Stimulated activated CD4-positive, alpha-beta T cell treated with anti-CD3 and anti-CD28 coated beads, Interleukin-4, amount 100 ng/mL, for 4 hours (primary cell): Measurements from ENCODE around the gene TBL1X.

Experiments
- DNase-seq, 2 experiments: peaks; one replicate each; pipeline ENCODE4 v3.0.0-alpha.2; 2020

Gene TBL1X

DNA sequence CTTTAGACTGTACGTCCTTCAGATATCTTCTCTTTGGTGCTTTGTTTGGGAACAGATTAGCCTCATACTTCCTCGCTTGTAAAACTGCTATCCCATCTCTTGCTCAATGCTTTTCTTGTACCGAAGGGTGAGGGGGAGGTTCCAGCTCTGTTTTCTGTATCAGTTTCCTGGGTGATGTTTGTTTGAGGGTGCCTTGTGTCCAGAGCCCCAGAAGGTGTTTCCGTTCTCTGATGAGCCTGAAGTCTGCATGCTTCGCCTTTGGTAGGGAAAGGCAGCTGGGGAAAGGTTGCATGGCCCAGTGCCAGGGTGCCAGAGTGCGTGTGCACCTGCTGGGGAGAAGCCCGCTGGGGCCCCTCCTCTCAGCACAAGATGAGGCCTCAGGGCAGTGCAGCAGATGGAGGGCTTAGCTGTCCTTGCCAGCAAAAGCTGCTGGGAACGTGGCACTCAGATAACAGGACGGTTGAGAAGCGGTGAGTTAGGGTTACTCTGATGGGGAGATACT lies 73.7 kb downstream of the TBL1X start:
- no peak for DNase-seq

DNA sequence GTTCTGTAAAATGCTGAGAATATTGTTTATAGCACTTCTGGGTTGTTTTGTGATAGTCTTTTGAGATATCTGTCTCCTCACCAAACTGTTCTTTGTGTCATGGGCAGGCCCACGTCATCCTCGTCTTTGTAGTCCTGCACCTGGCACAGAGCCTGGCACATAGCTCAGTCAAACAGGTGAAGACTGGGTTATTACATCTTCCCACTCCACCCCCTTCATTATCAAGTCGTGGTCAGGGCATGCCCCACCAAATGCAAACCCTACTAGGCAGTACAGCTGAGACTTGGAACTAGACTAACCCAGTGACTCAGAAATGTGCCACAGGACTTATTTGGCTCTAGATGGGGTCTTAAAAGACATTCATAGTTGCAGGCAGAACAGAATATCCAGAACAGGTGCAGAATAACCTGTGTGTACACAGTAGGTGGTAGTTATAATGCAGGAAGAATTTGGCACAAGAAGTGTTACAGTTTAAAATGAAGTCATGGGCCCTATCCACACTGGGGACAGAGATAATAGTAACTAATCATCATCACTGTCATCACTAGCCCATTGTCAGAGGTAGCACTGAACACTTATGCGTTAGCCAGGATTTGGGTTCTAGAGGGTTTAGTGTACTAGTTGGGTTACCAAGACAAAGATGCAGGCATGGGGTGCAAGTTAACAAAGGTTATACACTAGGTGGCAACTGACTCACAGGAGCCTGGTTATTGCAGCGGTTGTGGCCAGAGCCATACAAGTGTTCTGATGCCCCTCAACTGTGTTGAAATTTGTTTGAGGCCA lies 74.9 kb downstream of the TBL1X start:
- peak in 1 of 2 experiments; percentile 3 for DNase-seq

DNA sequence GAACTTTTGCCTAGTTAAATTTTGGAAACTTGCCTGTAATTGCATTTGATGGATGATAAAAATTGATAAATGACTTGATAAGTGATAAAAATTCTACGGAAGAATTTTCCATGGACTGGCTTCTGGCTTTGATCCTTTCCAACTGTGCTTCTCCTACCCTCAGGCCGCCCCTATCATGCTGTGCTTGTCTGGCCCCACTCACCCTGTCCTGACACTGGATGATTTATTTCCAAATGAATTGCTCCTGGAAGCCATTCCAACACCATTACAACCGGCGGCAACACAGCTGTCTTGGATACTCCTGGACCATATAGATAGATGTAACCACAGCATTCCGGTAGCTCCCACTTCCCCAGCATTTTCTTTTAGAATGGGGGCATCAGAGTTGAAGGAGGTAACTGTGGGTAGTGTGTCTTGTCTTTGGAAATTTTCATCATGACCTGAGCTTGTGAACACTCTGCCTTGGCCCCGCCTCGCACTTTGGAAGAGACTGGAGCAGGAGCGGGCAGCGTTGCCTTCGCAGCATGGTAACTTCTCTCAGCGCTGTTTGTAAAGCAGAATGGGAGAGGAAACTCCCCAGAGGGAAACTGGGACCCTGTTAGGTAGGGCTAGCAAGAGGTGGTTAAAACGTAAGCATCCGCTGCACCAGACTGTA lies 77.4 kb downstream of the TBL1X start:
- no peak for DNase-seq

DNA sequence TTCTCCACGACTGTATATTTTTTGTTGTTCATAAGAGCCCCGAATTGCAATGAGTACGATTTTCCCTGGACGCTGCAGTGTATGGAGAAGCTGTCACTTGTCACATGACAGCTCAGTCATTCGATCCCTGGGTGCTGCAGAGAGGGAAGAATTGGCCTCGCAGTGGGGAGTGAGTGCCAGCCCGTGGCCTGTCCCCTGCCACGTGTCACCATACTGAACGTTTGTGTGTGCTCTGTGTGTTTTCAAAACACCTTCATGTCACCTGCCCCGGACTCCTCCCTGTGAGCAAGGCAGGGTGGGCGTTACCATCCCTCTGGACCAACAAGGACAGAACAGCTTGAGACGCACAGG lies 77.9 kb downstream of the TBL1X start:
- no peak for DNase-seq

DNA sequence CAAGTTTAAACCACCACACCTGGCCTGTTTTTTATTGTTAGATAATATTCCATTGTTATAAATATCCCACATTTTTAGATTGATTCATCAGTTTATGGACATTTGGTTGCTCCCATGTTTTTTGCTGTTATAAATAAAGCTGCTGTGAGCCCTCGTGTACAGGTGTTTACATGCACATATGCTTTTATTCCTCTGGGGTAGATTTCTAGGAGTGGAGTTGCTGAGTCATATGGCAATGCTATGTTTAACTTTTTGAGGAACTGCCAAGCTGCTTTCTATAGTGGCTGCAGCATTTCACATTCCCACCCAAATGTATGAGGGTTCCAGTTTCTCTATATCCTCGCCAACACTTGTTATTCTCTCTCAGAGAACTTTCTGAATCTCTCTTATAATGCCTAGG lies 90.5 kb downstream of the TBL1X start:
- no peak for DNase-seq

DNA sequence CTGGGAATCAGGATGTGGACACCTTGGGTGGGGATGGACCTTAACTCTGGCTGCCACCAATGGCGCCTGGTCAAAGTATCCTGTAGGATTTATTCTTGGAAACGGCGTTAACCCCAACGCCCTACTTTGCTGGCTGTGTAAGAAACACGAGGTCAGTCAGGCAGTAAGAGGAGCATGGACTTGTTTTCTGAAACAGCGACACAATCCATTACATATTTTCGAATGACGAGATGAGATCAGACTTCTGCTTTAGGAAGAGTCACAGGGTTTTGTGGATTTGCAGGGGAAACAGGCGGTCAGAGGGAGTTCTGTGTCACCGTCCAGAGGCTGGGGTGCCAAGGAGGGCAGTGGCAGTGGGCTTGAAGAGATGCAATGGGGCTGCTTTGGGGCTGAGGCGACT lies 92.2 kb downstream of the TBL1X start:
- DNase-seq, result no peak

DNA sequence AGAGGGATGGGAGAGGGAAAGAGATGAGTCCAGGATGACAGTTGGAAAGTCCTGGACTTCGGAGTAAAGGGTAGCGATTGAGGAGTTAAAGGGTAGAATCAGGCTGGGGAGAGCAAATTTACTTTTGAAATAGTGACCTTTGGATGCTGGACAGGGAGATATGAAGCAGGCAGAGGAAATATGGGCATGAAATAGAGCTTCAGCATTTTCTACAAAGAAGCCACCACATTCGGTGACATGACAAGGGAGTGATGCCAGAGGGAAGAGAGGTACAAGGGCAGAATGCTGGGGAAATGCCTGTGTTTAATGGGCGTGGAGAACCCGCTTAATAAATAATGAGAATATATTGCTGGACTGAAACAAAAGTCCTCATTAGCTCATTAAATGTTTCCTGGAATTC lies 92.7 kb downstream of the TBL1X start:
- DNase-seq, result no peak

DNA sequence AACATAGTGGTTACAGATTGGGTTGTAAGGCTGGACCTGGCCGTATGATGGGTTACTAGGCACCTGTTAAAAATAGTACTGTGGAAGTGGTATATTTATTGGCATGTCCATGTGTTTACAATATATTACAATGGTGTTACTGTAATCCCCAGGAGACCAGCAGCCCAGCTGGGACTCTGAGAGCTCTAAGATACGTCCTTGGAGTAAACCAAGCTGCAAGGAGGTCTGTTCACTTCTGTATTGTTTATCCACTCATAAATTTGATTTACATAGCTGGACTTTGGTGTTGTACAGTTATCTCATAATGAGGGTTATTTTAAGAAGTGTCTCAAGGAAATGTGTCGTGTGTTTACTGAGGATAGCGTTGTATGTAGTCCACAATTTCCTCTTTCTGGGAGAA lies 93.8 kb downstream of the TBL1X start:
- no peak for DNase-seq

DNA sequence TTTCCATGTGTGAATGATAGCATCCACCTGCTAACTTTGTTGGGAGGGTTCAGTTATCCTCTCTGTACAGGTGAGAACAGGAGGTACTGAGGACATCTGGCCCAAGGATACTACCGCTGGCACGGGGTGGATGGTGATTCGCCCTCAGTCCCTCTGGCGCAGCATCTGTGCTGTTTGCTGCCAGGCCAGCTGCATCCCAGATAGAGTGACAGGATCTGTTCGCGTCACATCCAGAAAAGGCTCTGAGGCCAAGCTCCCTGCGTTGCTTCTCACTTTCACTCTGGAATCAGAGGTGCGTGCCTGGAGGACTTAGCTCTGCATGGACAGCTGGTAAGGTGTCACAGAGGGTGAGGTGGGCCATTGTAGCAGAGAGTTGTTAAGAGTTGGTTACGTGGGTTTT lies 95.4 kb downstream of the TBL1X start:
- DNase-seq, result no peak

DNA sequence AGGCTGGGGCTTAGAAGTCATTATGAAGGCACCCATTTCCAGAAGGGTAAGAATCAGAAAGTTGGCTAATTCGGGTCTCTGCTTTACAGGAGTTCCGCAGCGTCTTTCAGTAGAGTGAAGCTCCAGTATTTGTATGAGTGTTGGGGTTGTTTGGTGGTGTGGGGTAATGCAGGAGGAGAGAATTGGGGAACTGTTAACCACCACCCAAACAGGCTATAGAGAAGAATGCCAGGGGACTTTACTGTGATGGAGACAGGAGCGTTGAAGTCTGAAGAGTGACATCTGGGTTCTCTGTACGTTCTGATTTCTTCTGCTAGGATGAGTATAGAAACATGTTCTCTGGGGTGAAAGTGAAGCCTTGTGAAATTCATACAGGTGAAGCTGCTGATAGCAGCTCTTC lies 96.3 kb downstream of the TBL1X start:
- DNase-seq, result no peak

DNA sequence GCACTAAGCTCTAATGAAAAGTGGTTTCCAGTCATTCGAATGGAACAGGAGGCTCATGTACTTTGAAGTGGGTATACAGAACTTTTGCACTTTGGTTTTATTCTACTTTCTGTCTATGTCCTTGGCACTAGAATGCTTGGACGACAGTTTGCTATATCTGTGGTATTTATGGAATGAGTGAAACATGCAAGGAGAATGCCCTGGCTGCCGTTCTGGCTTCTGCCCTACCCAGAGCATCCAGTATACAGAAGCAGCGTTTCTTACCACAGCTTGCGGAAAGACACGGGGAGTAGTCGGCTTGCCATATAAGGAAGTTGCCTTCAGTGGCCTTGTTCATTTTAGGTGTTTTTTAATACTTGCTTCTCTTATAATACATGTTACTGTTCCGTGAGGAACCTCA lies 98.0 kb downstream of the TBL1X start:
- DNase-seq, result no peak

DNA sequence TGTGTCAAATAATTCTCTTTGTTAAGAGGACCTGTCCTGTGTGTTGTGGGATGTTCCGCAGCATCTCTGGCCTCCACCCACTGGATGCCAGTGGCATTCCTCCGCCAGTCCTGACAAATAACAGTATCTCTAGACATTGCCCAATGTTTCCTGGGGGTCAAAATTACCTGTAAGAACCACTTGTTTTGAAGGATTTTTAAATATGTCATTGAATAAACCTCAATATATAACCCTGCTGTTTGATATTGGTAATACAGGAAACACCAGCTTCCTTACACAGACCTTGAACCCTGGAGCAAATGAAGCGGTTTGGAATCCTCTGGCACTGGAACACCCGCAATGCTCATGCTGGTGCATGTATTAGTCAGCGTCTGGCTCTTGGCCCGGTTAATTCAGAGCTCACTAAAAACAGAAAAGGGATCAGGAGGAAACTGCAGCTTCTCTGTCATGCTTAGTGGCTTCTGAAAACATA lies 101.3 kb downstream of the TBL1X start:
- DNase-seq, result no peak

DNA sequence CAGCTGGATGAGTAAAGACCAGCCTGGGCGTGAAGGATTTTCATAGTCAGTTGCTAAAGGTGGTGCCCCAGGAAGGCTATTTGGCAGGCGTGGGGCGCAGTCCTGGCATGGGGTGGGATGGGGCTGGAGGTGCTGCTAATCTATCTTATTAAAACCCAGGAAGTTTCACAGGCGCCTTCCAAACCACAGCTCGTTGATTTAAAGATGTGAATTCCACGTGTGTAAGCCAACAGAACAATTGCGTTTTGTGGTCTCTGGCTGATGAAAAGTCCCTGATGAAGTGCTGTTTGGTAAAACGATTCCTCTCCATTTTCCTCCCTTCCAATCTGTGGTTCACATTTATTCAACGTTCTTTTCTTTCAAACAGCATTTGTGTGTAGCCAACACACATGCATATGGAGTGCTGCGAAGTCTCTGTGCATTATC lies 105.0 kb downstream of the TBL1X start:
- no peak for DNase-seq

DNA sequence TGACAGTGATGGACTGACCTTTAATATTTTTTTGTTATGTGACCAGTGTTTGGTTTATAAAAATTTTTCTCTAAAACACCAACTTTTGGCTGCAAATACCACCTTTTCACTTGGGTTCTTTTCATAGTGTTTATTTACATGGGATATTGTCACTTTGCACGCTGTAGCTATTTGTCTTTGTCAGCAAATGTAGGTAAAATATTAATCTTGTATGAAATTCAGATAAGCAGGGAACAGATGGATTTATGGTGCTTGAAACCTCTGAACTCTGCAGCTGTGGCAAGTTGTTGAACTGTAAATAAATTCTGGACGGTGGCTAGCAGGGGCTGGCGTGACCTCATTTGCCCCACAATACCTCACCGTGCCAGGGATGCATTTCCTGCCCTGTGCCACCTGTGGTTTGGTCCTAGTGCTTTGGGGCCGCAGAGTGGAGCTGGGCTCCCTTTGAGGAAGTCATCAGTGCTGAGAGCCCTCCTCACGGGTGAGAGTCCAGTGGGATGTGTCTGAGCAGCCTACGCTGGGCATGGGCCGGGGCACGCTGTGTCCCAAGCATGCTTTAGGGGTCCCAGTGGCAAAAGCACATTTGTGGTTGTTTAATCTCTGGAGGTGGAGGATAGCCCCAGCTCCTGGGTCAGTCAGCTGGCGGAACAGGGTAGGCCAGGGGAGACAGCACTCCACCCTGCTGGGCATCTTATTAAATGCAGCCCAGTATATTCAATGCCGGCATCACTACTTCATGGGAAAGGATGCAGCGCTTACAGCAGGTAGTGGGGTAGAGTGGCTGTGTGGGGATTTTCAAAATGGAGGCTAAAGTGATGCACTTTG lies 108.6 kb downstream of the TBL1X start:
- DNase-seq, result no peak

DNA sequence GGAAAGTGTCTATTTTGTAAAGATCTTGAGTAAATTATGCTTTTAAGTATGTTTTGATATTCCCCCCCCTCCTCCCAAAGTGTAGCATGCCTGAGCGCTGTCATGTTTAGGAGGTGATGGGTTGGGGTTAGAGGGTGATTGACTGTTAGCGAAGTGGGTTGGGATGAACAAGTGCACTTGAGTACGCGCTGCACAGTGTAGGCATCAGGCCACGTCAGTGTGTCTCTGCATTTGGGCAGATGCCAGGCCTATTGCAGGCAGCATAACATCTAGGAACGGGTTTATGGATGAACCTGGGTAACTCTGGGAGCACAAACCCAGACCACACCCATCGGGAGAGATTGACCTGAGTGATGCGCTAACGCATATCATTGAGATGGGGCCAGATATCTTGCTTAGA lies 111.2 kb downstream of the TBL1X start:
- no peak for DNase-seq

DNA sequence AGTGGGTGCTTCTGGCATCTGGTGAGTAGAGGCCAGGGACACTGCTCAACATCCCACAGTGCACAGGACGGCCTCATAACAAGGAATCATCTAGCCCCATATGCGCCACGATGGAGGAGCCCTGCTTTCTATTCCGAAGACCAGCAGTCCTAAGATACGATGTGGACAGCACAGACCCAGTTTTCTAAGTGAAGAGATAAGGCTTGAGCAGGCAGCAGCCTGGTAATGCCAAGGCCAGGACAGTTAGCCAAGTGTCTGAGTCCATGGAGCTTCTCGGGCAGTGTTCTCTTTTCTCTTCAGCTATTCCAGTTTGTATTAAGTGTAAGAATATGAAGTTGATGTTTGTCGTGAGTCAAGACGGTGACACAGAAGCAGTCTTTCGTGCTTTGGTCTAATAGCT lies 112.7 kb downstream of the TBL1X start:
- no peak for DNase-seq

DNA sequence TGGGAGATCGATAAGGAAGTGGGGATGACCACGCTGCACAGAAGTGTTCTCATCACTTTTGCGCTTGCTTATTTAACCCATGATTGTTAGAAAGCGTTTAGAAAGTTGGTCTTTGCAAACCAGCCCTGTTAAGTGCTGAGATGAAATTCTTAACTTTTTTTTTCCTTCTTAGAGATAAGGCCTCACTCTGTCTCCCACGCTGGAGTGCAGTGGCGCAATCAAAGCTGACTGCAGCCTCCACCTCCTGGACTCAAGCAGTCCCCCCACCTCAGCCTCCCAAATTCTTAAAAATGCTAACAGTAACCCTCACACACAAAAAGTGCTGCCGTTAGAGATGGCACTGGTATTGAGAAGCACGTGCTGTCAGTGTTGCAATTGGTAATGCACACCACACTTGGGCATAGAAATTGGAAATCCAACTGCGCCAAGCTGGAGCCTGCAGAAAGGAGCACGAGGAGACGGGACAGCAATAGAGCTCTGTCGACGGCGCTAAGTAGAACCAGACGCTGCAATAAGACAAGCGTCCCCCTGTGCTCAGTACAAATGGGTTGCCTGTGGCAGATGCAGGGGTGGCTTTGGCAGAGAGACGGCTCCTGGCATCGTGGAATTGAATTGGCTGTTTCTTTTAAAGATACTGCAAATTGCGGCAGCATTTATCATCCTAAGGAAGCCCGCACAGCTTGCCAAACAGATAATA lies 113.4 kb downstream of the TBL1X start:
- DNase-seq, result no peak

DNA sequence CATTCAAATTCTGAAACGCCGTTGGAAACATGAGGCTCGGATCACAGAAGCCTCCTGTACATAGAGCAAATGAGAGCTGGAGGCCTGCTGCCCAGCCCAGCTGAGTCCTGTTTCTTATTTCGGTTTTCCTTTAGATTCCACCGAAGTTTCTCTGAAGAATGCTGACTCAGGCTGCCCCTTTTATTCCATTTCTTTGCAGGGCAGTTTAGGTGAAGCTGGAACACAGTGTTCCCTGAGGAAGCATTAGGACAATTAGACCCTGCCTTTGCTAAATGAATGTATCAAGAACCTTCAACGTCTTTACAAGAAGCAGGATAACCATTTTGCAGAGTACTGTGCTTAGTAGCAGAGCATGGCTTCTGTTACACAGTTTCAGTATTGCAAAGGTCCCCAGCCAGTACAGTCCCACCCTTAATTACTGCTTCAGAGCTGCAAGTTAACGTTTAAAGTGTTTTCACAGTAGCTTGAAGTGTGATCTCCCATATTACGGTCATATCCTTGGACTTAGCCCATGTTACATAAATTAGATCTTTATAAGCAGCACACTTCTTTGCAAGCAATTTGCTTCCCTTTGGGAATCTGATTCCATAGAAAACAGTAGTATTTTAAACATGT lies 117.0 kb downstream of the TBL1X start:
- no peak for DNase-seq

DNA sequence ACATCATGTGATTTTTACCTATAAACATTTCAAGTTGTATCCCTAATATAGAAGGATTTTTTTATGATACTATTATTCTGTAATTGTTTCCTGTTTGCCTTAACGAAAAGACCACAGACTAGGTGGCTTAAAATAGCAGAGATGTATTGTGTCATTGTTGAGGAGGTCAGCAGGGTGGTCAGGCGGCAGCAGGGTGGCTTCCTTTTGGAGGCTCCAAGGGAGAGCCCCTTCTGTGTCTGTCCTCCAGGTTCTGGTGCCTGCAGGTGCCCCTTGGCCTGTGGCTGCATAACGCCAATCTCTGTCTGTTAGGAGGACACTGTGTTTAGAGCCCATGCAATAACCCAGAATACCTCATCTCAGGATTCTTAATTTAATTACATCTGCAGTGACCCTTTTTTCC lies 118.1 kb downstream of the TBL1X start:
- DNase-seq, result no peak

DNA sequence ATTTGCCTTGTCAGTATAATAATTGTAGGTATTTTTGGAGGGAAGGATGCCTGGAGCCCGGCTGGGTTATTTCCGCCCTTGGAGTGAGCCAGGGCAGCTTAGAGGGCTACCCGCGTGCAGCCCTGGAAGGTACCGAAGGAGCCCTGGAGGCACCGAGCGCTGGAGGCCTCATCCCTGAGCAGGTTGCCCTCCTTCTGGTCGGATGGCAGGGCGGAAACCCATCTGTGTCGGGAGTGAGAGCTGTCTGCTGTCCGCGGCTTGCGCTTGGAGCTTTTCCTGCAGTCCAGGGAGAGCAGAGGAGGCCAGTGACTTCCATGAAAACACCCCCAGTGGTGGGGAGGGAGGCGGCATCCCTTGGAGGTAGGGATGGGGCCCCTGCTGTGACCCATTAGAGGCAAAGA lies 122.1 kb downstream of the TBL1X start:
- DNase-seq, result no peak

DNA sequence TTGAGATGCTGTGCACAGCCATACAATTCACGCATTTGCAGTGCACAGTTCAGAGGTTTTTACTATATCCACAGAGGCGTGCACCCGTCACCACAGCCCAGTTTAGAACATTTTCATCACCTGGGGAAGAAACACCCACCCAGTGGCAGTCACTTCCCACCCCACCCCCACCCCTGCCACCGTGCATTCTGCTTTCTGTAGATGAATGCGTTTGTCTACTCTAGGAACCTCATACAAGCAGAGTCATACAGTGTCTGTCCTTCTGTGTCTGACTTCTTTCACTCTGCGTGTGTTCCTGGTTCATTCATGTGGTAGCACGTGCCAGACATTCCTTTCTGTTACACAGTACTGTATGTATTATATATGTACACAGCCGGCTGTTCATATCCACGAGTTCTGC lies 122.8 kb downstream of the TBL1X start:
- DNase-seq, result no peak

DNA sequence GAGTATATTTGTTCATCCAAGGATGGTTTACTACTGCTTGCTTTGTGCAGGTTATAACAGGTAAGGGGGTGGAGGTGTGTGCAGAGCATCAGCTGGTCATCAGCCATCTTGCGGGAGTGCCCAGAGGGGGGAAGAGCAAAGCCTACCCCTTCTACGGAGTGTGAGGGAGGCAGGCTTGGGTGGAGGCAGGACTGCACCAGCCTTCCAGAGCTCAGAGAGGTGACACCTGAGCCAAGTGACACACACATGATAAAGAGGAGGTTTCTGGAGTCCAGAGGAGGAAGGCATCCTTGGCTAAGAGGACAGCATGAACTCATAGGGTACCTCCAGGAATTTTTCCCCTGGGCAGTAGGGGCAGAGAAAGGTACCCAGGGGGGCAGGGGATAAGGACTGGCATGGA lies 126.6 kb downstream of the TBL1X start:
- DNase-seq, result no peak

DNA sequence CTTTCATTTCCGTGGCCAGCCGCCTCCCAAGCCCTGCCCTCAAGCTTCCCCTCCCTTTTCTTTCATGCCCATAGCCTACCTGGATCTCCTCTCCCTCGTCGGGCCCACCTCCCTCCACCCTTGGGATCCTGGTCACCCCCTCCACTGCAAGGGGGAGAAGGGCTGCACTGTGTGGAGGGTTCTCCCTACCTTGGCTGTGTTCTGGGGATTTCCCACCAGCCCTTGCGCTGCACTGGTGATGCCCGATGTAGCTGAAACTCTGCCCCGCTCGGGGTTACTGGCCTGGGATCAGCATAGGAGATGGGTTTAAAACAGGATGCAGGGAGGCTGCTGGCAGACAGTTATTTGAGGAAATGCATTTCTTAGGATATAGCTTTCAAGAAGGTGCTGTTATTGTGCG lies 128.9 kb downstream of the TBL1X start:
- DNase-seq, result no peak
